ENCODE results near the gene GLOD4.
"Not testable (repeated sequence)": the region's sequence is repeated elsewhere in the genome, so short reads cannot be mapped to it uniquely, and the experiment has no call there.

GLOD4 gene

DNA sequence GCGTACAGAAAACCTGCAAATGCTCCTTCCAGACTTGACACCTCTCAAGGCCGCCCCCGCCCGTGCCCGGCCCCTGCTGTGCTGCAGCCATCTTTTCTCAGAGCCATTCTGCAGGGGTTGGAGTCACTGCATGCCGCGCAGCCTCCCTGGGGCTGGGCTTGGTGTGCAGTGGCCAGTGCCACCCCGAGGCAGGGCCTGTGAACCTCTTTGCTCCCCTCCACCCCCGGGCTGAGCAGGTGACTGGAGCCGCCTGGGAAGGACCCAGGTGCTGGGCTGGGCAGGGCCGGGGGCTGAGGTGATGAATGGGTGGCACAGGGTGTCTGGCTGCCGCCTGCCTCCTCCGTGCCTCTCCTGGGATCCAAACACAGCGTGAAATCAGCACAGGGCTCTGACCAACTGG is 20.4 kb upstream of the GLOD4 start:
- DNase-seq, result no peak

DNA sequence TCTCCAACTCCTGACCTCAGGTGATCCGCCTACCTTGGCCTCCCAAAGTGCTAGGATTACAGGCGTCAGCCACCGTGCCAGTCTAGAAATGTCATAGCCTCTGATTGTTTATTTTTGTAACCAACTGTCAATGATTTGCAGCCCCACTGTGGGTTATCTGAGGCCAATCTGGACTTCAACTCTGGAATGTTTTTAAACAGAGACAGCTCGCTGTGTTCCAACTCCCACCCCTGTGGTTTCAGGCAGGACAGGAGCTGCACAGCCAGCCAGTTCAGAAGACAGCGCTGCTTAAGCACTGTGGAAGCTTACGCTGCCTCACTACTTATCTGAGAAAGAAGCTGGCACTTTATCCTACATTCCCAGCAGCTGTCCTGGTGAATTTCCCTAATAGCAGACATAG is 19.6 kb upstream of the GLOD4 start:
- DNase-seq, result no peak

DNA sequence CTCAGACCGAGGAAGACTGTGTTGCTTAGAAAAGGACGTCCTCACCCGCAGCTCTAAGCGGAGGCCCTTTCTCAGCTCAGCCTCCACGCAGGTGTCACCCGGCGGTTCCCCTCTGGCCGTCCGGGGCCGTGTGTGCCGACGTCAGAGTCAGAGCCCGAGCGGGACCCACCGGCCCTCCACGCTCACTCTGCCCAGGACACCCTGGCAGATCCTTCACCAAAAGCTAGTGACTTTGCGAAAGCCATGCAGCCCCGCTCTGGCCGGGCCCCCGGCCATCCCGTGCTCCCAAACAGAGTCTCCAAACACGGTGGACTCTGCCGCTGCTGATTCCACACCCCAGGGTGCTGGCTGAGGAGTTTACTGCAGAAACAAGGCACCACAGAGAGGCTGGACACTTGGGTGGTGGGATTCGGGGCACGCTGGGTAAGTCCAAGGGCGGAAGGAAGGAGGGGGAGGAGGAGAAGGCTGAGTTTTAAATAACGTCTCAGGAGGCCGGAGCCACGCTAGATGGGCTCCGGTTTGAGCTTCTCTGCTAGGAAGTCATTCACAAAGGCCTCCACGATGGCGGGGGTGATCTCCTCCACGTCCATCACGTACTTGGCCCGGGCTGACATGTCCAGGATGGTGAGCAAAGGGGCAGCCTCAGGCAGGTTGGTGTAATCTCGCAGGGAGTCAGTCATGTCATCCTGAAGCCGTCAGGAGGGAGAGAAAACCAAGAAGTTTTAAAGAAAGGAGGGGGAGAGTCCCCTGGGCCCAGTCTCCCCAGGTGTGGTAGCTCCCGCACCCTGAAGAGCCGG is 18.6 kb upstream of the GLOD4 start:
- DNase-seq, result no peak

DNA sequence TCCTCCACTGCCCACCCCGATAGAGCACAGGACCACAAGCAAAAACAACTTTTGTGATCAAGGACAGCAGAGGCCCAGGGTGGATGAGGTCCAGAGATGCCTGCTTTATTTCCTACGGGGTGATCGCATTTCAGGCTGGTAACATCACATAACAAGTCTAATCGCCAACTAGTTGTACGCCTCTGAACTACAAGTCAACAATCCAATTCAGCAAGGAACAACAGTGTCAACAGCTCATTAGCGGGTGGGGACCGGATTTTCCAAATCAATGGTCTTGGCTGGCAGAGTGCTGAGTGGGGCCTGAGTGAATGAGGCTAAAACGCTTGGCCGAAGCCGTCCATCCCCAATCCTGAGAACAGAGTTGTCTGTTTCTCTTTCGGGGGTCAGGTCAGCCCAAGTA is 17.2 kb upstream of the GLOD4 start:
- DNase-seq, result no peak

DNA sequence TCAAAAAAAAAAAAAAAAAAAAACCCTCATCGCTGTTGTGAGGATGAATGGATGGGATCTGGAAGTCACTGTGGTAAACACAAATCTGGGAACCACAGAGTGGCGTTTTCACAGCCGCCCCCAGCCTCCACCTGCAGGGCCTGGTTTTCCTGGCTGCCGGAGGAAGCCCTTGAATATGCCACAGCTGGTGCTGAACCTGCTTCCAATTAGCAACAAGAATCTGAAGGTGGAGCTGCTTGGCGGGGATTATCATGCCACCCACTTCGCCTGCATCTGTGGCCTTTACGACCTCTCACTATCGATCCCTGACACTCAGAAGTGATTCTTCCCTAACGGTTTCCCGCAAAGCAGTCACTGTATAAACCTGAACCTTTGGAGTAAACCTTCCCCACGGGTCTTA is 16.2 kb upstream of the GLOD4 start:
- DNase-seq, result no peak

DNA sequence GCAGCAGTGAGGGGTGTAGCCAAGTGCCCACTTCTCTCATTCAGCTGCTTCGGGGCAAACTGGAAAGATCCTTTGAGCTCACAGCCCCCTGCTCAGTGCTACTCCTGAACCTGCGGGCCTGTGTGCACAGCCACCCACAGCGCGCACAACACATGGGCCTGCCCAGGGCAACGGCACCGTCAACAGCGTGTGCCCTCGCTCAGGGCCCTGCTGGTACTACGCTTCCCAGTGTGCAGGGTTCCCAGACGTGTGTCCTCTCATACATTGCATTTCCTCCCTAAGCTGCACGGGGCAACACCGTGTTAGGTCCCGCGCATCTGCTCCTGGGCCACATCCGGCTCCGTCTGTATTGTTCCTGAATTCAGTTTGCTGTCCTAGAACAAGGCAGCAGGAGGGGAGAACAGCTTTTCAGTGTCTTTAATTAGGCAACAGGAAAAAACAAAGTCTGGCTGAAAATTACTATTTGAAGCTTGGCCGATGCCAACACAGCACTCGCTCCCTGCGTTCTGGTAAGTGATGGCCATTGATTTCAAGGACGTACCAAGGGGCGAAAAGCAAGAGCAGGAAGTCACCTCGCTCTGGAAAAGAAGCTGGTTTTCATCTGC is 15.3 kb upstream of the GLOD4 start:
- no peak for DNase-seq

DNA sequence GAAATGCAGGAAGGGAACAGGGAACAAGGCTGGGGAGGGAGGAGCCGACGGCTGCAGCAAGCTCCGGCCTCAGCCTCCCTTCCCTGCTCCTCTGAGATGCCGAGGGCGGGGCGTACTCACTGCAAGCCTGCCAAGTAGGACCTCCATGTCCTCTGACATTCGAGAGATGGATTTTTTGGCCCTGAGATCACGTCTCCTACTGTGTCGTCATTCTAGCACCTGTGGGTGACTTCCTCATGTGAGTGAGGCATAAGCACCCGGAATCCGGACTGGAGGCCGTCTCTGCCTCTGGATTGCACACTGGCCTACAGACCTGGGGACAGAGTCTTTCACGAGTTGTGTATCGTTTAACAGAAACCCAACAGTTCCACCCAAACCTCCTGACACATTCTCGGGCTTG is 14.5 kb upstream of the GLOD4 start:
- no peak for DNase-seq

DNA sequence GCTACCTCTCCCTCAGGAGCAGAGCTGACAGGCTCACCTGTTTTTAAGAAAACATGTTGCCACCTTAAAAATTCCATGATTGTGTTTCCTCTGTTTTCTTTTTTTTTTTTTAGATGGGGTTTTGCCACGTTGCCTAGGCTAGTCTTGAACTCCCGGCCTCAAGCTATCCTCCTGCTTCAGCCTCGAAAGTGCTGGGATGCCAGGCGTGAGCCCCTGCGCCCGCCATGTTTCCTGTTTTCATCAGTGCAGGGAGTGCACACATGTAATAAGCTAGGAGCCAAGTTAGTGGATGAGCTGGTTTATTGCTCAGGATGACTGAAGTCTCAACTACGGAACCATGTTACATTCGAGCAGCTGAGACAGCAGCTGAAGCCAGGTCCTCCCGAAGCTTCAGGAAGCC is 13.6 kb upstream of the GLOD4 start:
- no peak for DNase-seq

DNA sequence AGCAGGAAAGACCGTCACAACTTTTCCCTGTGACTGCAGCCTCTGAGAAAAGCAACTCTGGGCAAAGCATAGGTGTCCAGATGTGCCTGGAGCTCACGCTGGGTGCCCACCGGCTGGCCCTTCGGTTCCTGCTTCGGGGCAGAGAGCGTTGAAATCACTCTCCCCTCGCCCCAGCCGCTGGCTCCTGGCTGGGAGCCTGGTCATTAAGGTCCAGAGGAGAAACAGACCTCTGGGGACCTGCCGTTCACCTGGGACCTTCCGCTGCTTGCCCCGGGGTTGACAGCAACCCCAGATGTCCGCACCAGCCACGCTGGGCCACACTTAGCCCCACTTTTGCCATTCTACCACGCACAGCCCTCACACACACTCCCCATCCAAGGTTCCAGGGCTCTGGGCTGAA is 13.2 kb upstream of the GLOD4 start:
- no peak for DNase-seq

DNA sequence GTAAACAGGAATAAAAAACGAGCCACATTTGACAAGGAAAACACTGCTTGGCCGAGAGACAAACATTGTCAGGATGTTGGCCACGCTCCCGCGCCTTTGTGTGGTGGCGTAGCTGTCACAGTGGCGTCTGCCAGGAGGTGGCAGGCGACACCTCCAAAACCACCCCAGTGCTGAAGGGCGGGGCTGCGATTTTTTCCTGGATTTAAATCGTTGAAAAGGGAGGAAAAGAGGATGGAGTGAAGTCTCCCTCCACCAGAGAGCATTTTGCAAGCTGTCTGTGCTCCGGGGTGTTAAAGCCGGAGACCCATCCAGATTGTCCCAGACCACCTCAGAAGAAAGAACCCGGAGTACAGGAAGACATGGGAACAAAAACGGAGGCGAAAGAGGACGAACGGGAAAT is 12.8 kb upstream of the GLOD4 start:
- DNase-seq, result peak; percentile 35 to 88

DNA sequence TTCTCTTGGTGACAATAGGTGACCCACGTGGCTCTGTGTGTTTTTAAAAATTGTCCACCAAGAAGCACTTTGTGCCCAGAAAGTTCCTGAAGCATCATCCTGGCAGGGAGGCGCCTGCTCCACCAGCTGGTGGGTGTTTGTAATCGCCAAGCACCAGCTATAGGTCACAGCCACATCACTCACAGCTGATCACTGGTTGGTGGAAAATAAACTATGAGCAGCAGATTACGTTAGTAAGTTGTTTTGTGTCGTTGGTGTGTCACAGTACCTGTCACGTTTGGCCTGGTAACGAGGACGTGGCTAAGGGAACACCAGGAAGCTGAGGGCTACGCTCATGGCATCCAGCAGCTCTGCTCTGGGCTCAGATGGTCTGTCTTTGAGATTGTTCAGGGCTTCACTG is 10.2 kb upstream of the GLOD4 start:
- no peak for DNase-seq

DNA sequence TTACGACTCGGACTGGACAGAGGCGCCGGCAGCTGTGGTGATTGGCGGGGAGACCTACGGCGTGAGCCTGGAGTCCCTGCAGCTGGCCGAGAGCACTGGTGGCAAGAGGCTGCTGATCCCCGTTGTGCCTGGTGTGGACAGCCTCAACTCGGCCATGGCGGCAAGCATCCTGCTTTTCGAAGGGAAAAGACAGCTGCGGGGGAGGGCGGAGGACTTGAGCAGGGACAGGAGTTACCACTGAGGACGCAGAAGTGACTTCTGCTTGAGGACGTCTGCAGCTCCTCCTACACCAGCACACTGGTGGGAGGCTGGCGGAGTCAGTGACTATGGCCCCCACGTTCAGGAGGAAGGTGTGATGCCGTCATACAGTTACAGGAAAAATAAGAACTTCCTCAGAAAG is 9.7 kb upstream of the GLOD4 start:
- DNase-seq, result no peak

DNA sequence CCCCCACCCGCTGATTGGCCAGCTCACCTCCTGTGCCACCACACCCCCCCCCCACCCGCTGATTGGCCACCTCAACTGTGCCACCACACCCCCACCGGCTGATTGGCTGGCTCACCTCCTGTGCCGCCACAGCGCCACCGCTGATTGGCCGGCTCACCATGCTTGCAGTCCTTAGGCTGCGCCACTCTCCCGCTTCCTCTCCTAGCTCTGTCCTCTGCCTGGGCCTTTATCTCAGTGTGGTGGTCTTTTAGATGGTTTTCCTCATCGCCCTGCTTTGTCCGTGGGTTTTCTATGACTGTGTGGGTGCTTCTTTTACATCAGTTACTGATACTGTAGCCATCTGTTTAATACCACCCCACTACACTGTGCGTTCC is 8.8 kb upstream of the GLOD4 start:
- DNase-seq, result not testable (repeated sequence)

DNA sequence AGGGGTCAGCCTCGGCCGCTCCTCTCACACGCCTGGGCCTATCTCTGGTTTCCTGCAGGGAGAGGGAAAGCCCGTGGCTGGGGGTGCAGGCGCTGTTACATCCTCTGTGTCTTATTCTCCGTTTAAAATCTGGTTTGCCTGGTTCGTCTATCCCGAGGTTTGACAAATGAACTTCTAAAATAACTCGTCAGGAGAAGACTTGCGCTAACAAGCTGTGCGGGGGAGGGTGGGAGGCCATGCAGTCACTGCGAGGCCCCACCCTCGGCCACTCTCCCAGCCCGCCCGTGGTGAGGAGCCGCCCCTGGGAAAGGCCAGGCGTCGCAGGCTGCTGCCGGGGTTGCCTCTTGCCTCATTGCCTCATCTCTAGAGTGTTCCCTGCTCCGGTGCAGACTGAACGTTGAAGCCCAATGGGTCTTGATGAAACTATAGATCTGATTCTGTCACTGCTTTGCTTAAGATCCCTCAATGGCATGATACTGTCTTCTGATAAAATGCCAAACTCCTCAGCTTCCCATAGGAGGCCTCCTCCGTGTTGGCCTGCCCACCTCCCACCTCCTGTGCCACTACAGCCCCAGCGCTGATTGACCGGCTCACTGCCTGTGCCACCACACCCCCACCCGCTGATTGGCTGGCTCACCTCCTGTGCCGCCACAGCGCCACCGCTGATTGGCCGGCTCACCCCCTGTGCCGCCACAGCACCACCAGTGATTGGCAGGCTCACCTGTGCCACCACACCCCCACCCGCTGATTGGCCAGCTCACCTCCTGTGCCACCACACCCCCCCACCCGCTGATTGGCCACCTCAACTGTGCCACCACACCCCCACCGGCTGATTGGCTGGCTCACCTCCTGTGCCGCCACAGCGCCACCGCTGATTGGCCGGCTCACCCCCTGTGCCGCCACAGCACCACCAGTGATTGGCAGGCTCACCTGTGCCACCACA is 8.1 kb upstream of the GLOD4 start:
- DNase-seq, result not testable (repeated sequence)

DNA sequence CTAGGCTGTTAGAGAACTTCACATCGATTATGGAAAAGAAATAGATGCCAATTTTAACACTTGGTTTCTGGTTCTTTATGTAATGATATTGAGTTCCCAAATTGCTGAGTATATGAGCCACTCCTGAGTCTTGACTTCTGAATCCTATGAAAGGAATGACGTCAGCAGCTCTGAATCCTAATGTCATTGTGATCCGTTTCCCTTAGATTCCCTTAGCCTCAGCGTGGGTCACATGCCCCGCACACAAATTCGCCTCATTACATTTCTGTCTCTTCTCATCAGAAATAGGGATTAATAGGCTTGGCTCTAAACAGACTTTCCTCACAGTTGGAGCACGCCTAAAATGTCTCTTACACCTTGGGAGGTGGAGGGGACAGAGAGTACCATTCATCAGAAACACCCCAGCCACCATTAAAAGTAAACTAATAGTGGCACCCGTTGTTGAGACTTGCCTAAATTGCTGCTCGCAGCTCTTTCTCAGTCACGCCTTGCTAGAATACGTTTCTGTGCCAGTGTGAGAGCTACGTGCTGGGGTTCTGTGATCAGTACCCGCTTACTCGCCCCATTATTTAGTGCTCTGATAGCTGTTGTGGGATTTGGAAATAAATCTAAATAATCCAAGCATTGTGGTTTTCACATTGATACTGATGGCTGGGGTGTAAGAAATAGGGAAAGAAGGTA is 7.2 kb upstream of the GLOD4 start:
- no peak for DNase-seq

DNA sequence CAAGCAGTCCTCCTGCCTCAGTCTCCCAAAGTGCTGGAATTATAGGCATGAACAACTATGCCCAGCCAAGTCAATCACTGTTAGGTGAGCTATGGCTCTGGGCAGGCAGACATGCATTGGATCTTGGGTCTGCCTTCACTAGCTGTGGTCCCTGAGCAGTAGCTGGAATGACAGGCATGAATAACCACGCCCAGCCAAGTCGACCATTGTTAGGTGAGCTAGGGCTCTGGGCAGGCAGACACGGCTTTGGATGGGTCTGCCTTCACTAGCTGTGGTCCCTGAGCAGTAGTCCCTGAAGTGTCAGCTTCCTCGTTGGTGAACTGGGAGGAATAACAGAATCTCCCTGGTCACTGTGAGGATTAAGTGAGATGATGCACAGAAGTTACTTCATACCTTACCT is 6.5 kb upstream of the GLOD4 start:
- DNase-seq, result no peak

DNA sequence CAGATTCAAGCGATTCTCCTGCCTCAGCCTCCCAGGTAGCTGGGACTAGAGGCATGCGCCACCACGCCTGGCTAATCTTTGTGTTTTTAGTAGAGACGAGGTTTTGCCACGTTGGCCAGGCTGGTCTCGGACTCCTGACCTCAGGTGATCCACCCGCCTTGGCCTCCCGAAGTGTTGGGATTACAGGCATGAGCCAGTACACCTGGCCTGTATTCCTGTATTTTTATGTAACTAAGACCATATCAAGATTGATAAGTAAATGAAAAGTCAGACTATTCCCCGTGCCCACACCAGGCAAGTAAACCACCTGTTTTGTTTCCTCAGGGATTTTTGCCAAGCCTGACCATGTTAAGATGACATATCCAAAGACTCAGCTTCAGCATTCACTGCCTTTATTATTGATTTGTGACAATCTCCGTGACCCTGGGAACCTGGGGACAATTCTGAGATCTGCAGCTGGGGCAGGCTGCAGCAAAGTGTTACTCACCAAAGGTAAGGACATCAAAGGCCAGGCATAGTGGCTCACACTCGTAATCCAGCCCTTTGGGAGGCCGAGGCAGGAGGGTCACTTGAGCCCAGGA is 5.7 kb upstream of the GLOD4 start:
- no peak for DNase-seq

DNA sequence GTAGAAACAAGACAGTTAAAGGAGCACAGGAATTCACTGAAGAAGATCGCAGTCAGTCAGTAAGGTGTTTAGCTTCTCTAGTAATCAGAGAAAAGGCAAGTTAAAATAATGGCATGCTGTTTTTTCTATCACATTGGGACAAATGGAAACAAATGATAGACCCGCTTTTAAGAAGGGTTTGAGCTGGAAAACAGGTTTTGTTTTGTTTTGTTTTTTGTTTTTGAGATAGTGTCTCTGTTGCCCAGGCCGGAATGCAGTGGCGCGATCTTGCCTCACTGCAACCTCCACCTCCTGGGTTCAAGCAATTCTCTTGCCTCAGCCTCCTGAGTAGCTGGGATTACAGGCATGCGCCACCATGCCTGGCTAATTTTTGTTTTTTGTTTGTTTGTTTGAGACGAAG is 3.8 kb upstream of the GLOD4 start:
- DNase-seq, result not testable (repeated sequence)

DNA sequence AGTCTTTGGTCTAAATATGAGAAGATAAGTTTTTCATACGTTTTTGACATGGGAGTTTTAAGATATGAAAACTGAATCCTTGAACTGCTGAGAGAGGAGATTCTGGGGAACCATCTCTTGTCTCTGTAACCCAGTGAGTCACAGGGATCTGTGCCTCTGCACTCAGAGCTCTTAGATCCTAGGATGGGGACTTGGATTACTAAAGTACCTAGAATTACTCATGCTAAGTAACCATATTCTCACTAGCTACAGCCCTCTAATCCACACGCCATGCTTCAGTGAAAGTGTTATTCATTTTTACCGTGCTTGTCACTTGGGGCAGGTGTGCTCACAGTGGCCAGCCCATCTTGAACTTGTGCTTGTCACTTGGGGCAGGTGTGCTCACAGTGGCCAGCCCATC is 2.1 kb upstream of the GLOD4 start:
- no peak for DNase-seq

DNA sequence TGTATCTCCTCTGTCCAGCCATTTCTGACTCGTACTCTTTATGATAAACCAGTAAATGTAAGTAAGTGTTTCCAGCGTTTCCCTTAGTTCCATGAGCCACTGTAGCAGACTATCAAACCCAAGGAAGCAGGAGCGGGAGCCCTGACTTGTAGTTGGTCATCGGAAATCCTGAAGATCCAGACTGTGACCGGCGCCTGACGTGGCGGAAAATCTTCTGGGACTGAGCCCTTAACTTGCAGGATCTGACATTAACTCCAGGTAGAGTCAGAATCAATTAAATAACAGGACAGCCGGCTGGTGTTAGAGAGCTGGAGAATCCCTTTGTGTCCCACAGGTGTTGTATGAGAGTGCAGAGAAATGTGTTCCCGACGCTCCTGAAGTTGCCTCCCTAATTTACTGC is 4.0 kb downstream of the GLOD4 start:
- no peak for DNase-seq

DNA sequence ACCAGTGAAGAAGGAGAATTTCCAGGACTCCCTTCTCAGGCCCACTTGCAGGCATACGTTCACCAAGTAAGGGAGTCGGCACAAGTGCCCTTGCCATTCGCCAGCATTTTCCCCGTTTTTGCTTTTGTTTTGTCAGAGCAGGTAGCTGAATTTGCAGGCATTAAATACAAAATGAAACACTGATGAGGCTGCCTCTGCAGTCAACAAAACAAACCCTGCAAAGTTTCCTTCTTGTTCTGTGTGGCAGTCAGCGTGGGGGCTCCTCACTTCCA is 7.8 kb downstream of the GLOD4 start:
- DNase-seq, result no peak

DNA sequence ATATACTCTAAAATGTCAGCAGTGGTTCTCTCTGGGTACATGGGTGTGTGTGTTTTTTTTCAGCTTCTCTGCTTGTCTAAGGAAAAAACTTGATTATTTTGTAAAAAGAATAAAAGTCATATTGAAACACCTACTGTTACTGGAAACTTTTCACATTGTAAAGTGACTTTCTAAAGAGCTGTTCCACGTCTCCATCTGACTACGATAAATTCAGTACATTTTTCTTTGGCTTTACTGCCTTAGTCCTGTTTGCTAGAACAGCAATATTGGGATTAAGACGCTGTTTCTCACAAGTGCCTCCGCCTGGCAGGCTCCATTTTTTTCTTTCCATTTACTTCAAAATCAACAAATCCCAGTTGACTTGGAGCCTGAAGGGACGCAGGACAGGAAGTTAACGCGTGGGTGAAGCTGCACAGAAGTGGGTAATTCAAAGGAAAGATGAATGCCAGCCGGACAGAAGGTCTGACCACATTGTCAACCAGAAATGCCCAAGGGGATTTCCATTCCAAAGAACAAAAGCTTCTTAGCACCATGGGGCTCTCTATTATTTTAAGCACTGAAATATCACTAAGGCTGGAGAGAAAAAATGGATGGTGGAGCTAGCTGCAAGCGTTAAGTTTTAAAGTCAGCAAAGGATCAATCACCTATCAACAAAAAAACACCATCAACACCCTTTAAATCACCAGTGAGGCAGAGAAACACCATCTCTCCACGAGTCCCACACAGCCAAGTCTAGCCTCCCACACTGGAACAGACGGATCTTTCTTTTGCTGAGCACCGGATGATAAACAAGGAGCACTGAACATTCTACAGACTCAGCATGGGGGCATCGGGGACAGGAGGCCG is 8.4 kb downstream of the GLOD4 start:
- DNase-seq, result no peak
